GM12878 (cell line): ENCODE results near the gene GALNT9. TPM values are rescaled to one million over a fixed set of nuclear protein-coding genes. Genes with fewer than 3 reads are reported as not detected.

ENCODE experiments used
- ATAC-seq: fragments of 200-7000 bp; cut with Tn5 transposase; 3 replicates; pipeline ENCODE4 v1.9.1; 2020; ENCODE audit warnings: mild to moderate bottlenecking, moderate library complexity
- BruUV-seq: library from RNA; stranded (reverse); fragments of 400-500 nt; replicated peaks from 2 replicates; lab custom pipeline; 2021; lab: Mats Ljungman, UMichigan
- CTCF ChIA-PET: fragments of 300-600 bp; sonication (Branson Sonifier 250); formaldehyde crosslinking; extraction: SDS; loops from one replicate; lab custom pipeline; 2021; ENCODE audit warnings: inconsistent platforms; lab: Yijun Ruan, JAX
- POLR2A ChIA-PET: fragments of 350-600 bp; formaldehyde crosslinking; extraction: SDS; loops from one replicate; lab custom pipeline; 2021; ENCODE audit warnings: inconsistent platforms; lab: Charles Lee
- RAD21 ChIA-PET: fragments of 300-600 bp; sonication (Branson Sonifier 250); formaldehyde crosslinking; loops from one replicate; lab custom pipeline; 2023; ENCODE audit warnings: antibody characterized with exemption; ENCODE audit not compliant: unreplicated experiment; lab: Charles Lee
- SMC1A ChIA-PET: fragments of 300-600 bp; sonication (Branson Sonifier 250); formaldehyde crosslinking; loops from one replicate; lab custom pipeline; 2023; ENCODE audit not compliant: unreplicated experiment, uncharacterized antibody; lab: Charles Lee
- DNase-seq: peaks from one replicate; pipeline ENCODE4 v3.0.0-alpha.2; 2011; ENCODE audit warnings: low read depth, low spot score
- FAIRE-seq: peaks from 3 replicates; lab custom pipeline; 2011; peaks lifted over from hg19 to GRCh38; lab: Jason Lieb, UNC
- H2AFZ ChIP-seq: 2 replicates; pipeline ENCODE4 v1.6.0; 2011; ENCODE audit warnings: low read depth, low read length, control low read depth; ENCODE audit not compliant: control insufficient read depth
- H3K27ac ChIP-seq: 2 replicates; pipeline ENCODE4 v1.5.1; 2011; ENCODE audit warnings: control low read depth; ENCODE audit not compliant: control insufficient read depth, insufficient read depth
- H3K27me3 ChIP-seq, 2 experiments: replicated peaks in 1 of 2; 2 replicates each; pipeline versions ENCODE4 v1.6.0 to v1.6.1; 2011; ENCODE audit warnings: low read length in 1 of 2; ENCODE audit not compliant: control insufficient read depth in 2 of 2, insufficient read depth in 2 of 2
- H3K36me3 ChIP-seq, 2 experiments: 2 replicates each; pipeline ENCODE4 v1.5.1; 2011; ENCODE audit warnings: low read length in 1 of 2; ENCODE audit not compliant: control insufficient read depth in 2 of 2, insufficient read depth in 2 of 2
- H3K4me1 ChIP-seq: 2 replicates; pipeline ENCODE4 v1.6.1; 2011; ENCODE audit warnings: mild to moderate bottlenecking, low read length, moderate library complexity, mixed read lengths; ENCODE audit not compliant: control insufficient read depth, insufficient read depth
- H3K4me2 ChIP-seq: 2 replicates; pipeline ENCODE4 v1.6.0; 2011; ENCODE audit warnings: control low read depth; ENCODE audit not compliant: control insufficient read depth, insufficient read depth
- H3K4me3 ChIP-seq: fragments of 200-600 bp; sonication (generic); 2 replicates; pipeline ENCODE4 v1.5.1; 2016
- H3K79me2 ChIP-seq: 2 replicates; pipeline ENCODE4 v1.6.0; 2011; ENCODE audit warnings: low read length; ENCODE audit not compliant: control insufficient read depth, insufficient read depth
- H3K9ac ChIP-seq: 2 replicates; pipeline ENCODE4 v1.8.0; 2011; ENCODE audit warnings: low read length, control low read depth, mixed read lengths; ENCODE audit not compliant: control insufficient read depth, insufficient read depth
- H3K9me3 ChIP-seq: replicated peaks from 3 replicates; pipeline ENCODE4 v1.5.1; 2011; ENCODE audit warnings: mild to moderate bottlenecking, low read length; ENCODE audit not compliant: control insufficient read depth, insufficient read depth
- H4K20me1 ChIP-seq: 2 replicates; pipeline ENCODE4 v1.6.0; 2011; ENCODE audit not compliant: control insufficient read depth, insufficient read depth
- CBFB ChIP-seq: IDR thresholded peaks from 2 replicates; pipeline ENCODE4 v1.6.1; 2016; ENCODE audit warnings: antibody characterized with exemption, low read depth
- CHD4 ChIP-seq: fragments of 200-600 bp; sonication (generic); IDR thresholded peaks from 2 replicates; pipeline ENCODE4 v1.6.1; 2016; ENCODE audit warnings: mild to moderate bottlenecking
- CTCF ChIP-seq, 3 experiments: IDR thresholded peaks in 2 of 3; conservative IDR thresholded peaks in 1 of 3; 2 replicates each; pipeline ENCODE4 v1.5.1; 2011; ENCODE audit warnings: low read depth in 3 of 3, low read length in 3 of 3, mild to moderate bottlenecking in 3 of 3, control low read depth in 2 of 3, moderate library complexity in 2 of 3, inconsistent platforms in 1 of 3, mixed read lengths in 1 of 3; ENCODE audit not compliant: control insufficient read depth in 2 of 3, insufficient read depth in 1 of 3; ENCODE audit errors: extremely low read depth in 1 of 3
- FOXM1 ChIP-seq: IDR thresholded peaks from 2 replicates; pipeline ENCODE4 v1.6.1; 2012; ENCODE audit warnings: low read depth, mild to moderate bottlenecking, inconsistent platforms, low read length, moderate library complexity
- JUNB ChIP-seq: IDR thresholded peaks from 2 replicates; pipeline ENCODE4 v1.6.1; 2016; ENCODE audit warnings: antibody characterized with exemption, mild to moderate bottlenecking
- KDM1A ChIP-seq: fragments of 200-600 bp; sonication (generic); IDR thresholded peaks from 2 replicates; pipeline ENCODE4 v1.6.1; 2016; ENCODE audit warnings: borderline replicate concordance
- KLF5 ChIP-seq: fragments of 450-650 bp; IDR thresholded peaks from 2 replicates; pipeline ENCODE4 v1.6.1; 2014; ENCODE audit warnings: mild to moderate bottlenecking; ENCODE audit not compliant: partially characterized antibody
- MAX ChIP-seq: IDR thresholded peaks from 2 replicates; pipeline ENCODE4 v1.6.1; 2012; ENCODE audit warnings: low read depth, low read length, improper control_type of control experiment
- MEF2B ChIP-seq: fragments of 450-650 bp; IDR thresholded peaks from 2 replicates; pipeline ENCODE4 v1.6.1; 2018; ENCODE audit warnings: mild to moderate bottlenecking, moderate library complexity; ENCODE audit not compliant: partially characterized antibody, poor library complexity, severe bottlenecking
- MYB ChIP-seq: fragments of 150-350 bp; IDR thresholded peaks from 2 replicates; pipeline ENCODE4 v1.6.1; 2014; ENCODE audit warnings: mild to moderate bottlenecking, low read depth, low read length, borderline replicate concordance
- NBN ChIP-seq: fragments of 450-650 bp; IDR thresholded peaks from 2 replicates; pipeline ENCODE4 v1.6.1; 2016
- NFXL1 ChIP-seq: fragments of 450-650 bp; IDR thresholded peaks from 2 replicates; pipeline ENCODE4 v1.6.1; 2017; ENCODE audit warnings: antibody characterized with exemption, mild to moderate bottlenecking, borderline replicate concordance
- NR2C1 ChIP-seq: fragments of 450-650 bp; IDR thresholded peaks from 2 replicates; pipeline ENCODE4 v1.6.1; 2017; ENCODE audit warnings: antibody characterized with exemption, mild to moderate bottlenecking, moderate library complexity
- PBX3 ChIP-seq: IDR thresholded peaks from 2 replicates; pipeline ENCODE4 v1.6.1; 2011; ENCODE audit warnings: mild to moderate bottlenecking, low read depth, low read length, moderate library complexity; ENCODE audit not compliant: insufficient replicate concordance
- TCF12 ChIP-seq: IDR thresholded peaks from 2 replicates; pipeline ENCODE4 v1.6.1; 2011; ENCODE audit warnings: low read depth, mild to moderate bottlenecking, low read length
- ZBTB4 ChIP-seq: fragments of 450-650 bp; formaldehyde crosslinking; IDR thresholded peaks from 2 replicates; pipeline ENCODE4 v1.4.0; 2022; ENCODE audit warnings: mild to moderate bottlenecking, moderate library complexity
- ZNF217 ChIP-seq: fragments of 450-650 bp; IDR thresholded peaks from 2 replicates; pipeline ENCODE4 v1.6.1; 2017; ENCODE audit warnings: antibody characterized with exemption, mild to moderate bottlenecking
- ZNF384 ChIP-seq: IDR thresholded peaks from 2 replicates; pipeline ENCODE4 v1.6.1; 2012; ENCODE audit warnings: low read depth, mild to moderate bottlenecking, low read length, improper control_type of control experiment, borderline replicate concordance
- WGBS: methylation state at CpG from one replicate; pipeline ENCODE4 v1.1.6; 2016; ENCODE audit warnings: low lambda C conversion rate; ENCODE audit not compliant: insufficient replicate concordance, insufficient coverage; ENCODE audit errors: missing lambda C conversion rate; 5-methylcytosine and 5-hydroxymethylcytosine counted together
- in situ Hi-C: fragments of 300-500 bp; cut with MboI; formaldehyde crosslinking; loops from 9 replicates; pipeline ENCODE4 v1.14.3; 2018; ENCODE audit warnings: mixed read lengths
- intact Hi-C: fragments of 100-400 bp; cut with micrococcal nuclease; formaldehyde crosslinking; loops from one replicate; pipeline ENCODE4 v1.14.2; 2022; ENCODE audit not compliant: unreplicated experiment
- polyA plus RNA-seq, 11 experiments: library from polyadenylated mRNA; depleted of rRNA in 4 of 11; unstranded in 6 of 11; stranded (reverse) in 5 of 11; fragments of >200 nt; fragmentation: Nextera tagmentation in 4 of 11; fragmentation: Illumina TruSeq in 1 of 11; extraction: Ambion mirVana in 4 of 11; extraction: Trizol in 1 of 11; gene quantifications; 1 replicate in 1 of 11; 2 replicates in 10 of 11; pipeline versions ENCODE4 v1.2.1 to v1.2.3, GENCODE V29; 2011 to 2016; ENCODE audit warnings: inconsistent platforms in 2 of 11, missing spikeins in 2 of 11, low read depth in 1 of 11
- total RNA-seq, 4 experiments: library from RNA; depleted of rRNA in 3 of 4; stranded (reverse); fragments of >200 nt in 3 of 4; fragmentation: Illumina TruSeq in 1 of 4; extraction: Trizol in 1 of 4; gene quantifications; 2 replicates each; pipeline versions ENCODE4 v1.2.1 to v1.2.3, GENCODE V29; 2013 to 2021

GALNT9 gene
- total and polyA plus RNA-seq, 10 of the 15 experiments (the other 5 are each of a cell fraction or from before 2014, with no cell fraction given) = 0.04 TPM; not detected in 9

- no peak for TF ChIP-seq CHD4
- TF ChIP-seq CBFB = no peak
- TF ChIP-seq NFXL1 = no peak
- no peak for TF ChIP-seq ZBTB4
- TF ChIP-seq NR2C1 = no peak
- TF ChIP-seq FOXM1 = no peak
- TF ChIP-seq MAX = no peak
- no peak for TF ChIP-seq JUNB
- no peak for TF ChIP-seq MYB
- no peak for TF ChIP-seq ZNF217
- TF ChIP-seq KLF5 = no peak
- TF ChIP-seq PBX3 = no peak
- no peak for TF ChIP-seq ZNF384
- TF ChIP-seq NBN = no peak
- TF ChIP-seq MEF2B = no peak
- no peak for TF ChIP-seq CTCF (IDR thresholded peaks at IDR 0.05 in 2 of 3, conservative IDR thresholded peaks at IDR 0.05 in 1 of 3; ENCODE audit: control insufficient read depth in 2 of 3, extremely low read depth in 1 of 3, insufficient read depth in 1 of 3, low read depth in 3 of 3, low read length in 3 of 3)
- TF ChIP-seq KDM1A = no peak
- TF ChIP-seq TCF12 = no peak
- Histone ChIP-seq H4K20me1 (no peaks in the 10 kb centered on the region), H3K4me1 (no peaks in the 10 kb centered on the region), H3K4me2 (no peak overlapping the region), H3K79me2 (no peaks in the 10 kb centered on the region), H3K36me3 (no peaks in the 10 kb centered on the region), H3K9ac (no peak overlapping the region), H3K27me3 (no peaks in the 10 kb centered on the region), H3K4me3 (no peak overlapping the region), H2AFZ (no peak overlapping the region), H3K27ac (no peak overlapping the region), H3K9me3 (no peaks in the 10 kb centered on the region; the same call in 2 of the 3 replicates)
- BruUV-seq = no TSS peak
- WGBS = 84% methylated on average over 10 of the region's 10 CpGs
- RAD21 ChIA-PET = no interaction called here
- CTCF ChIA-PET = no interaction called here
- POLR2A ChIA-PET = no interaction called here
- intact Hi-C loops = no loop called here
- DNase-seq = no peak
- ATAC-seq = no peak
- no peak for FAIRE-seq
- SMC1A ChIA-PET = no interaction called here
- in situ Hi-C loops = no loop called here
These were observed 35.8 kb upstream of the GALNT9 start for GRCh38 chr12:132365226-132365625.
